Measurements from ENCODE around the gene PRDX1.
"Not testable (repeated sequence)": the region's sequence is repeated elsewhere in the genome, so short reads cannot be mapped to it uniquely, and the experiment has no call there.

PRDX1 gene

DNA sequence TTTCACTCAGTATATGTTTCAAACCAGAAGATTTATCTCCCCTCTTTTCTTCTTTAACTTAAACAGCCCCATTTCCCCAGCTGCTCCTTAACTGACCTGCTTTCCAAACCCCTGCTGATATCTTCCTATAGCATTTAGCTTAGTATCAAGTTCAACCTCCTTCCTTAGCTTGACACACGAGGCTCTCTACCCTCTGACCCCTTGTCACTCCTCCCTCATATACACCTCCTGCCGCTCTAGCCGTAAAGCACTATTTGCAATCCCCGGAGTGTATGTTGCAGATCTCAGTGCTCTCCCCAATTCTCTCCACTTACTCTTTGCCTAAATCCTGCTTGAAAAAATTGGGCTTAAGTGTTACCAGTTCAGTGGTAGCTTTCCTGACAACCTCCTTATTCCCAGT is 15.2 kb upstream of the PRDX1 start:
- DNase-seq (ENCODE audit: low read depth in 2 of 2, low spot score in 1 of 2): no peak

DNA sequence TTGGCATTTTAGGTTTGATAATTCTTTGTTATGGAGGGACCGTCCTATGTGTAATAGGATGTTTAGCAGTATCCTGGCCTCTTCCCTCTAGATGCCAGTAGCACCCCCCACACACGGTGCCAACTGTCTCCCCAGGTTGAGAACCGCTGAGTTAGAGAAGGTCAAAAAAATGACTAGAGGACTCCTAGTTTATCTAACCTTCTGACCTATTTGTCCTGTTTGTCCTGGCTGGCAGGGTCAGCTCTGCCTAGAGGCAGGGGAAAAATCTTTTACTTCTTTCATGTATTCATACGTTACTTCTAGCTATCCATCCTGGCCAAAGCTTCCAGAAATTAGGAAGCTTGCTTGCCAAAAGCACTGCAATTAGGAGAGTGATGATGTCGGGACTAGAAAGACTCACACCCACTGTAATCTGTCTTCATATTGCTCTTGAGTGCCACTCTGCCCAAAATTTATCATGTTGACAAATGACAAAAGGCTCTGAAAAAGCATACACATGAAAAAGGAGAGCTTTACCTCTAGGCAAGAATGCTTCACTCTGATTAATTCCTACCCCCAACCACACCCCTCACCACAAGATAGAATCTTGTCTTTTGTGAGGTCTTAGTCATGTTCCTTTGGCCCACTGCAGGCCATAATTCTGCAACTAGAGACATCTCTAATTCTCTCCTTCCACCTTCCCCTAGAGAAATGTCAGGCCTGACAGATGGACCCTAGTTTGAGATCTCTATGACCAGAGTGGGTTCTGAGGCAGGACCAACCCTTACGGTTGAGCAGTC is 14.5 kb upstream of the PRDX1 start:
- no peak for DNase-seq (ENCODE audit: low read depth in 2 of 2, low spot score in 1 of 2)

DNA sequence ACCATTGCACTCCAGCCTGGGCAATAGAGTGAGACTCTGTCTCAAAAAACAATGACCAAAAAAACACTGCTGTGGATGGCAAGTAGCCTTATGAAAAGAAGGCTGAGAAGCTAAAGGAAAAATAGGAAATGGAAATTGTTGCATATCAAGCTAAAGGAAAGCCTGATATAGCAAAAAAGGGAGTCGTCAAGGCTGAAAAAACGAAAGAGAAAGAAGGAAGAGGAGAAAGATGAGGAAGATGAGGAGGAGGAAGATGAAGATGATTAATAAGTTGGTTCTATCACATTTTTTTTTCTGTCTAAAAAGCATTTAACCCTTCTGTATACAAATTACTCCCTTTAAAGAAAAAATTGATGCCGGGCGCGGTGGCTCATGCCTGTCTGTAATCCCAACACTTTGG is 10.2 kb upstream of the PRDX1 start:
- DNase-seq (ENCODE audit: low read depth in 2 of 2, low spot score in 1 of 2): no peak

- no peak for DNase-seq (ENCODE audit: low read depth in 2 of 2, low spot score in 1 of 2)
Observed at GRCh38 chr1:45530632-45531135, 9.0 kb upstream of the PRDX1 start.

DNA sequence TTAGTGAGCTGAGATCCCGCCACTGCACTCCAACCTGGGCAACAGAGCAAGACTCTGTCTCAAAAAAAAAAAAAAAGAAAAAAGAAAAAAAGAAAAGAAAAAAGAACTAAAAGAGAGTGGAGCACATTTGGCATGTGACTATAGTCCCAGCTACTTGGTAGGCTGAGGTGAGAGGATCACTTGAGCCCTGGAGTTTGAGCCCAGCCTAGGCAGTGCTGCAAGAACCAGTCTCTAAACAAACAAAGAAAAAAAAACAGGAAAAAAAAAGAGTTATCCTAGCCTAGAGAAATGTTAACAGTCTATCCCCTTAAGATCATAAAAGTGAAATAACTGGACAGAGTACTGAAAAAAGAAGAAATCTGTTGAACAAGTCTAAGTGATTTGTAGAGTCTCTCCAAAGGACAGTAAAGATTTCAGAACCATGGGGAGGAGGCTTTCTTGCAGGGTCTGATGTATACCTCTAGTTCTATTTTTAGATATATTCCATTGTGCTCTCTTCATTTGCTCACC is 4.5 kb upstream of the PRDX1 start:
- DNase-seq (ENCODE audit: low read depth in 2 of 2, low spot score in 1 of 2): no peak

- DNase-seq (ENCODE audit: low read depth in 2 of 2, low spot score in 1 of 2): not testable (repeated sequence)
Observed at GRCh38 chr1:45523975-45524374, 2.3 kb upstream of the PRDX1 start.

DNA sequence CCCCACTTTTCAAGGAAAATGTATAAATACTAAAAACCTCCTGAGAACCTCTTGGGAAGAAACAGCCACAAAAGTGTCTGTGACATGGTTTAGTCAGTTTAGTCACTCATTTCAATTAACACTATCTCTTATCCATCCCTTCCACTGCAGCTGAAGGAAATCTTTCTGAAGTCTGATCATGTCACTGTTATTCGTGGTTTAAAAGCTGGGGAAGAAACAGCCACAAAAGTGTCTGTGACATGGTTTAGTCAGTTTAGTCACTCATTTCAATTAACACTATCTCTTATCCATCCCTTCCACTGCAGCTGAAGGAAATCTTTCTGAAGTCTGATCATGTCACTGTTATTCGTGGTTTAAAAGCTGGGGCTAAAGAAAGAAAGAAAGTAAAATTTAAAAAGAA is 1.8 kb upstream of the PRDX1 start:
- not testable (repeated sequence) for DNase-seq (ENCODE audit: low read depth in 2 of 2, low spot score in 1 of 2)

- no peak for DNase-seq (ENCODE audit: low read depth in 2 of 2, low spot score in 1 of 2)
Observed at GRCh38 chr1:45522324-45523104, 830 bp upstream of the PRDX1 start.

- not testable (repeated sequence) for DNase-seq (ENCODE audit: low read depth in 2 of 2, low spot score in 1 of 2)
Observed at GRCh38 chr1:45519774-45520173, 1.9 kb downstream of the PRDX1 start.

- DNase-seq (ENCODE audit: low read depth in 2 of 2, low spot score in 1 of 2): no peak
Observed at GRCh38 chr1:45518910-45519309, 2.8 kb downstream of the PRDX1 start.

GRCh38 chr1:45518366-45518765 is 3.3 kb downstream of the PRDX1 start:
- not testable (repeated sequence) for DNase-seq (ENCODE audit: low read depth in 2 of 2, low spot score in 1 of 2)

DNA sequence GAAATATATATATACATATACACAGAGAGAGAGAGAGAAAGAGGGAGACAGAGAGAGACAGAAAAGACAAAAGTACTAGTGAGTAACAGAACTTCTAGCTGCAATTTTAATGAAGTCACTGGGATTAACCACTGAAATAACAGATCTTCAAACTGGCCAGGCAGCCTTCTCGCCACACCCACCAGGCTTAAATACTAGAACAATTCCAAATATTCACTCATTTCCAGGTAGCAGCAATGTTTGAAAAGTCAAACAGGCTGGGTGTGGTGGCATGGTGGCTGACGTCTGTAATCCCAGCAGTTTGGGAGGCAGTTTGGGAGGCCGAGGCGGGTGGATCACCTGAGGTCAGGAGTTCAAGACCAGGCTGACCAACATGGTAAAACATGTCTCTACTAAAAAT is 5.2 kb downstream of the PRDX1 start:
- no peak for DNase-seq (ENCODE audit: low read depth in 2 of 2, low spot score in 1 of 2)

- no peak for DNase-seq (ENCODE audit: low read depth in 2 of 2, low spot score in 1 of 2)
Observed at GRCh38 chr1:45516036-45516435, 5.6 kb downstream of the PRDX1 start.

- not testable (repeated sequence) for DNase-seq (ENCODE audit: low read depth in 2 of 2, low spot score in 1 of 2)
Observed at GRCh38 chr1:45513532-45514260, 8.0 kb downstream of the PRDX1 start.

DNA sequence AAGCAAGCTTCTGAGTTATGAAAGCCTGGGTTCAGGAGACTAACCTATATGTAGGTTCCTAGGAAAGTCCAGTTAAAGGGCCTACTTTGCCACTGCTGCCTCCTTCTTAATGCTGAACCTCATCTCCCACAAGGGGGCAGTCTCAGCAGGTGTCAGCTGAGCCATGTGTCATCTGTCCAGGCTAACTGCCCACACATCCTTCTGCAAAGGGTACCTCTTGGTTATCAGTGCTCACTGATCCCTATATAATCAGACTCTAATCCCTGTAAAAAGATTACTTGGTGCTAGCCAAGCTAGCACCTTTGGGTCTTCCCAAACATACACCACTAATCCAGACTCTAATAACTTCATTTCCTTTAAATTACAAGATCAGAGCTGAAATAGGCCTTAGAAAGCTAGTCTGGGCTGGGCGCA is 9.0 kb downstream of the PRDX1 start:
- DNase-seq (ENCODE audit: low read depth in 2 of 2, low spot score in 1 of 2): peak in 1 of 2 donors; percentile 20

DNA sequence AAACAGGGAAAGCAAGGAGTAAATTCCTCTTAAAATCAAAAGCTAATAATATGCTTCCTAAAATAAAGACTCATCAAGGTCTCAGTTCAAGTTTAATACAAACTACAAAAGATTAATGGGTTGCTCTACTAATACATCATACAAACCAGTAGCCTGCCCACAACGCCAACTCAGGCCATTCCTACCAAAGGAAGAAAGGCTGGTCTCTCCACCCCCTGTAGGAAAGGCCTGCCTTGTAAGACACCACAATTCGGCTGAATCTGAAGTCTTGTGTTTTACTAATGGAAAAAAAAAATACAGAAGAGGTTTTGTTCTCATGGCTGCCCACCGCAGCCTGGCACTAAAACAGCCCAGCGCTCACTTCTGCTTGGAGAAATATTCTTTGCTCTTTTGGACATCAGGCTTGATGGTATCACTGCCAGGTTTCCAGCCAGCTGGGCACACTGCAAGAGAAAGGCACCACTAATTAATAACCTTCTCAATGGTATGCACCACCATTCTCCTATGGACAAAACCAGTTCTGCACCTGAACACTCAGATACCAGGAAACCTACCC is 10.6 kb downstream of the PRDX1 start:
- DNase-seq (ENCODE audit: low read depth in 2 of 2, low spot score in 1 of 2): no peak

DNA sequence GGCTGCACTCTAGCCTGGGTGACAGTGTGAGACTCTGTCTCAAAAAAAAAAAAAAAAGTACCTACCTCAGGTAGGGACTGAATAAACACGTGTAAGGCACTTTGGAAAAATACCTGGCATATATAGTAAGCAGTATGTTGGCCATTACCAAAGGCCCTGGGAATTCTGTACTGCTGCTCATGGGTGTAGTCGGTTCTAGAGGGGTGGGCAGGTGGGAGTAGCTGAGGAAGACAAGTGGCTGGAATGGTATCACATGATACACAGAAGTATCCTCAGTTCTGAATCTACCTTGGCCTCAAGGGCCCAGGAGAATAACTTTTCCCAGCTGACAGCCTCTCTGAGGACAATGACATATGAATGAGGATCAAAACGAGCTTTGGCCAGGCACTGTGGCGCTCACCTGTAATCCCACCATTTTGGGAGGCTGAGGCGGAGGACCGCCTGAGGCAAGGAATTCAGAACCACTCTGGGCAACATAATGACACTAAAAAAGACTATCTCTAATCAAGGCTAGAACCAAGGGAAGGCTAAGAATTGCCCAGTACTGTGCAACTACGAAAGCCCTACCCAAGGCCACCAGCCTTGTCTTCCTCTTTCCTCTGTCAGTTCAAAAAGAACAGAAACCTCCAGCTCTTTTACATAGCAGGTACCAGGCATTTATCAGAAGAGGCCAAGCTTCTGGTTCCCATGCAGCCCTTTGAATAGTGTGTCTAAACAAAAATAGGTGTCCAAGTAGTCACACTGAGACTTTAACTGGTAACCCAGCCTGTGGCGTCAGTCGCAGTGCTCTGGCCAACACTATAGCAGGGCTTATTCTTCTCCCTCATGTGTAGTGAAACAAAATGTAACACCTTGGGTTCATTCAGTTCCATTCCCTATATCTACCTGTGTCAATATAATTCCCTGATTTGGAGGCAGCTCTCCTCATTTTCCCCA is 11.4 kb downstream of the PRDX1 start:
- no peak for DNase-seq (ENCODE audit: low read depth in 2 of 2, low spot score in 1 of 2)

DNA sequence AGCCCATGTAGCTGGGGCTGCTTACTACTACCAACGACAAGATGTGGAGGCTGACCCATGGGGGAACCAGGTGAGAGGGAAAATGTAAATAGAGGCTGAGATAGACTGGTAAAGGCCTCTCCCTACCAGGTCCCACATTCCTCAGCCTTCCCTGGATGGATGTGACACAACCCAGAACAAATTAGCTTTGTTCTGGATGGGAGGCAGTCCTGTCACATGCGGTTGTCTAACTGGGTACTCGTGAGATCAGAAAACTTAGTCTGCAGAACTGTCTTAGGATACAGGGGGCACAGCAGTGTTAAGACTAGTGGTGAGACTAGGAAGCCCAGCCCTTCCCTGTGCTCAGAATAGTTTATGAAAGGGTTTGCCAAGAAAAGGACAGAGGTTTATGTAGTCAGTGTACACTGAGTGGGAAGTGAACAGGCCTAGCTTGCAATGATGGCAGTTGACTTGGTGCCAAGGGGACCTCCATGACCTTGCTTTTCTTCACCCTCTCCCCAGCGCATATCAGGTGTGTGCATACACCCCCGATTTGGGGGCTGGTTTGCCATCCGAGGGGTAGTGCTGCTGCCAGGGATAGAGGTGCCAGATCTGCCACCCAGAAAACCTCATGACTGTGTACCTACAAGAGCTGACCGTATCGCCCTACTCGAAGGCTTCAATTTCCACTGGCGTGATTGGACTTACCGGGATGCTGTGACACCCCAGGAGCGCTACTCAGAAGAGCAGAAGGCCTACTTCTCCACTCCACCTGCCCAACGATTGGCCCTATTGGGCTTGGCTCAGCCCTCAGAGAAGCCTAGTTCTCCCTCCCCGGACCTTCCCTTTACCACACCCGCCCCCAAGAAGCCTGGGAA is 13.2 kb downstream of the PRDX1 start:
- no peak for DNase-seq (ENCODE audit: low read depth in 2 of 2, low spot score in 1 of 2)

GRCh38 chr1:45507893-45508292 is 13.8 kb downstream of the PRDX1 start:
- no peak for DNase-seq (ENCODE audit: low read depth in 2 of 2, low spot score in 1 of 2)

All from stimulated activated CD8-positive, alpha-beta memory T cell treated with anti-CD3 and anti-CD28 coated beads, Interleukin-4, amount 100 ng/mL, for 4 hours (primary cell).